ENCODE measurements around the gene ISCU. TPM values are rescaled to one million over a fixed set of nuclear protein-coding genes. Genes with fewer than 3 reads are reported as not detected.

Gene ISCU
- total and polyA plus RNA-seq, 8 donors = 34.1 to 126 (median 45.1) TPM

DNA sequence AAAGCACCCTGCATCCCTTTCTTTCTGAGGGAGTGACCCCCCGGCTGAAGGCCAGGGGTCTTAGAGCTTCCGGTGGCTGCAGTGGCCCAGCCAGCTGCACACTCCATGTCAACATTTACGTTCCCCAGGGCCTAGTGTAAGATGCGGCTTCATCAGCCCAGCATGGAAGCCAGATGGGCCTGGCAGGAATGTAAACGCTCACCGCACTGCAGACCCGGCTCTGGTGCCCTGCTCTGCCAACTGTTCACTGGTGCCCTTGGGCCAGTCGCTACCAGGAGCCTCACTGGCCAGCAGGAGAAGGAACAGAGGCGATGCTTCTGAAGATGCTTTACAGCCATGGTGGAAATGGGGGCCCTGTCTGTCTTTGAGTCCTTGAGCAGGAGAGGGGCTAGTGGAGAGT lies 44.1 kb downstream of the ISCU start:
- Histone ChIP-seq H3K36me3 (no peaks in the 10 kb centered on the region), H3K27me3 (no peaks in the 10 kb centered on the region), H3K27ac (no peak overlapping the region), H3K9me3 (no peaks in the 10 kb centered on the region), H3K4me3 (no peak overlapping the region), H3K4me1 (no peaks in the 10 kb centered on the region)
- no peak for ATAC-seq
- FAIRE-seq = no peak
- no peak for TF ChIP-seq CTCF (IDR thresholded peaks at IDR 0.05)
- intact Hi-C loops (cut with DNase I) = no loop called here
- no peak for DNase-seq
- 69 to 76% methylated on average over 9 of the region's 9 CpGs for WGBS, 2 donors

DNA sequence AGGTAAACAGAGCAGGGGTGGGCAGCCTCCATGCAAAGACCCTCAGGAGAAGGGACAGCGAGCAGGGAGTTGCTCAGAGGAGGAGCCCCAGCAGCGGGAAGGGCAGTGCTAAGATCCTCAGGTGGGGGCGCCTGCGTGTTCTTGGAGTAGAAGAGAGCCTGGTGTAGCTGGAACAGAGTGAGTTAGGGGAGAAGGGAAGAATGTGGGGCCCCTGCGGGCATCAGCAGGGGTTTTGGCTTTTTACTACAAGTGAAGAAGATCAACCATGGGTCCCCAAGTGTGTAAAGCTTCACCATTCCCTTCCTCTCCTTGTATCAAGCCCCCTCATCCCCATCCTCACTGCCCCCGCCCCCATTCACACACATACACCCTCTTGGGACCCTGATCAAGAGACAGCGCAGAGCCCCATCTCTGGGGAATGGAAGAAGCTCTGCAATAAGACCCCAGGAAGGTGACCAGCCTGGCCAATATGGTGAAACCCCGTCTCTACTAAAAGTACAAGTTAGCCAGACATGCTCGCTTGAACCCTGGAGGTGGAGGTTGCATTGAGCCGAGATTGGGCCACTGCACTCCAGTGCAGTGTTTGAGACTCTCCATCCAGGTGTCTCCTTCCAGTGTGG lies 45.7 kb downstream of the ISCU start:
- intact Hi-C loops (cut with DNase I) = no loop called here
- no peaks in the 10 kb centered on the region for H3K27me3 ChIP-seq
- no peaks in the 10 kb centered on the region for H3K9me3 ChIP-seq
- no peak for FAIRE-seq
- H3K4me3 ChIP-seq = no peak overlapping the region
- no peaks in the 10 kb centered on the region for H3K36me3 ChIP-seq
- WGBS, 2 donors = 64 to 77% methylated on average over 10 of the region's 10 CpGs
- no peak overlapping the region for H3K27ac ChIP-seq
- no peak for ATAC-seq
- DNase-seq = no peak
- no peaks in the 10 kb centered on the region for H3K4me1 ChIP-seq
- no peak for TF ChIP-seq CTCF (IDR thresholded peaks at IDR 0.05)

DNA sequence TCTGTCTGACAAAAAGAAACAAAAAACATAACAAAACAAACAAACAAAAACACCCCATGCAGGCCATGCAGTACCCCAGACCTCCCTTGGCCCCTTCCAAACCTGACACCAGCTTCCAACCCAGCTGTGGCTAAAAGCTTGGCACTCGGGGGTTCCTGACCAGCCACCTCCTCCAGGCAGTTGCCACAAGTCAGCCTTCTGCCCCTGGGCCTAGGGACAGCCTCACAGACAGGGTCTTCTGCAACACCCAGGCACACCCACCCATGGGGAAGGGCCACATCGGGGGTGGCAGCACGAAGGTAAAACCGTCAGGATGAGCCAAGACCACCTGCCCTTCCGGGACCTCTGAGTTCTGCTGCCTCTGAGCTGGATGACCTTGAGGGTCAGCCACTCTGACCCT lies 46.2 kb downstream of the ISCU start:
- WGBS, 2 donors = 66 to 75% methylated on average over 5 of the region's 5 CpGs
- no peaks in the 10 kb centered on the region for H3K9me3 ChIP-seq
- no peak overlapping the region for H3K4me3 ChIP-seq
- FAIRE-seq (no peak), ATAC-seq (no peak), DNase-seq (no peak)
- TF ChIP-seq CTCF (IDR thresholded peaks at IDR 0.05) = no peak
- H3K4me1 ChIP-seq = no peaks in the 10 kb centered on the region
- no peak overlapping the region for H3K27ac ChIP-seq
- no peaks in the 10 kb centered on the region for H3K27me3 ChIP-seq
- intact Hi-C loops (cut with DNase I) = no loop called here
- H3K36me3 ChIP-seq = no peaks in the 10 kb centered on the region

GRCh38 chr12:108609537-108610335 lies 47.3 kb downstream of the ISCU start:
- WGBS, 2 donors = 63% methylated on average over 21 of the region's 21 CpGs
- no peaks in the 10 kb centered on the region for H3K36me3 ChIP-seq
- no peaks in the 10 kb centered on the region for H3K4me1 ChIP-seq
- FAIRE-seq = no peak
- no peak for TF ChIP-seq CTCF (IDR thresholded peaks at IDR 0.05)
- no peaks in the 10 kb centered on the region for H3K9me3 ChIP-seq
- no peaks in the 10 kb centered on the region for H3K27me3 ChIP-seq
- H3K4me3 ChIP-seq = no peak overlapping the region
- peak in 2 of 4 donors; percentile 40 to 45 for ATAC-seq
- intact Hi-C loops (cut with DNase I) = loop anchor here in 1 of 3 donors (5.0 kb wide), 1 partner anchor 37 kb away; no protein-coding TSS in a partner anchor
- DNase-seq = peak in 3 of 6 donors; percentile 16 to 39 (median 39)
- H3K27ac ChIP-seq = no peak overlapping the region
